Fibroblast of skin of scalp (primary cell): ENCODE measurements around the gene QPCT.
"Not testable (repeated sequence)": the region's sequence is repeated elsewhere in the genome, so short reads cannot be mapped to it uniquely, and the experiment has no call there.

Experiments
- DNase-seq: peaks from one replicate; pipeline ENCODE4 v3.0.0-alpha.2; 2013

Gene QPCT

DNA sequence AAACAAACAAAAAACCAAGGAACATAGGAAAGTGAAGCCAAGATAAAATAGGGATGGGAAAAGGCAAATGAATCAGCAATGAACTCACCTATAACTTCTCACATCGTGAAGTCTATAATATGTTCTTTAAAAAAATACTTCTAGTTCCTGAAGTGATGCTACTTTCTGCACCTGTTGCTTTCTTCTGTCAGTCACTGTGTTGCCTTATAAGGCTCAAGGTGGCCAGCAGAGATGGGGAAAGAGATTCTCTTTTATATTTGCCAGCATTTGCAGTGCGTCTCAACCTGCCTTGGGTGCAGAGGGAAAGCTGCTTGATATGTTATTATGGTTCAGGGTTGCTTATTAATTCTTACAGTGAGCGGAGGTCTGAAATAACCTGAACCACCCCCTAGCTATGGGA is 14.0 kb downstream of the QPCT start:
- no peak for DNase-seq

DNA sequence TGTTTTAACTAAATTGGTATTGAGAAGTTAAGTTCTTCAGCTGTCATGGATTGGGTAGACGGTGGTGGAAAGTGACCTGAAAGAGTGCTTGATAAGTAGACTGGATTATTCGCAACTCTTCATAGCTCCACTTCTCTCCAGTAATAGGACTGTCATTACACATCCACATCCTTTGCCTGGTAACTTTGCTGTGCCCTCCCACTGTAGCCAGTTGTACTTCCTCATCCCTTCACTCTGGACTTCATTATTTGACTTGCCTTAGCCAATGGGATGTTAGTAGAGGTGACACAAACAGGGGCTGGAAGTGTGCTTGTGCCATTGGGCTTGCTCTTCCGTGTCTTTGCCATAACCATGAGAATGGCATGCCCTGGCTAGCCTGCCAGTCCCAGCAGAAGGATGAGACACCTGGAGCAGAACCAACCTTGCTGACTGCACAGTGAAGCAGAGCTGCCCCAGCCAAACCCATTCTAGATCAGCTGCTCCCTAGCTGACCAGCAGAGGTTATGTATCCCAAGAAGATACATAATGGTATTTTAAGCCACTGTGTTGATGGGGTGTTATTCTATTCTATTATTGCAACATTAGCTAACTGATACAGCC is 16.9 kb downstream of the QPCT start:
- DNase-seq, result no peak

DNA sequence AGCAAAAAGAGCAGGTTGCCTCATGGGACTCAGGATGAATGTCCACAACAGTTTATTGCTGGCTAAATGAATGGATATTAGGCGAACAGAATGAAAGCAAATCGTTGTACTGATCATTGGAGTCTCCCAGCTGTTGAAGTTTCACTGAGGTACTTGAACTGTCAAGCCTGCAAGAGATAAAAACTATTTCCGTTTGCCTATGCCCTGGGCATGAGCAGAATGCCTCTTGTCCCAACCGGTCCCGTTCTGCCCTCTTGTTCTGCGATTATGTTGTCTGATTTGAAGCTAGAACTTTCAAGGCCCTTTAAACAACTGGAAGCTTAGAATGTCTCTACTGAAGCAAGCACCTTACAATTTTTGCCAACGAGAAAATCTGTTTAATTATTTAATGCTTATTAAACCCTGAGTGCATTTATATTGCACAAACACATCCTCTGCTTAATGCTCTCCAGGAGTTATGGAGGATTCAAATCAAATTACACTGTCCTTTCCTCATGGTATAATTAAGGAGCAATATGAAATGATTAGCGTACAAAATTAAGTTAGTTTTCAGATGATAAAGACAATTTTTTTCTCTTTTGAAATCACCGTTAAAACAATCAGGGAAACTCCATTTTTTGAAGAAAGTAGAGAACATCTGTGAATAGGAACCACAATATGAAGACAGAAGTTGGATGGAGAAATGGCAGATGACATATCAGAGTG is 17.7 kb downstream of the QPCT start:
- DNase-seq, result no peak

DNA sequence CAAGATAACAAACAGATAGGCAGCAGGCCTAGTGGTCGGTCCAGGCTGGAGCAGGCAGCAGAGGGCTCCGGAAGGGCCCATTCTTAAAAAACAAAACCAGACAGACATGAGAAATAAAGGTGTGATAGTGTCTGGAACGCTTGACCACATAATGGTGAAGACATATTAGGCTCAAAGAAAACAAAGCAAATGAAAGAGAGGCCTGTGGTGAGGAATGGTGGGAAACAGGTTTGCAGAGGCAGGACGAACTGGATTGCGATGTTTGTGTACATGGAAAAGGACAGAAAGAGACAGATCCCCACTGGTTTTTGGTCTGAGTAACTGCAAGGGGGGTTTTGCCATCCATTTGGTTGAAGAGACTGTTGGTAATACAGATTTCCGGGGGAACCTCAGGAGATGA is 19.9 kb downstream of the QPCT start:
- no peak for DNase-seq

DNA sequence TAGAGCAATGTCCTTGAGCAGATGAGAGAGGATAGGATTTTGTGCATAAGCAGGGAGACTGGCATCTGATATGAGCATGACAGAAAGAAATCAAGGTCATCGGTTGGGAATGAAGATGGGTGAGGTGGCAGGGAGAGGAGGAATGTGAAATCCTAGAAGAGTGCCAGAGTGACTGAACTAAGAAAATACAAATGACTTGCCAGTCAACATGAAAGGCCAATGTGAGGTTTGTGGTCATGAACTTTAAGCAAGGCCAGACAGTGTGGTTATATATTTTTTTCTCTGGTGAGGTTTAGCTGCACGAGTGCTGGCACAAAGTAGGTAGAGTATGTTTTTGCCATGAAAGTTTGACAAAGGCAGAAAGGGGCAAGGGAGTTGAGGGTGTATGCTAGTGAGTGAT is 21.2 kb downstream of the QPCT start:
- peak; percentile 37 for DNase-seq

DNA sequence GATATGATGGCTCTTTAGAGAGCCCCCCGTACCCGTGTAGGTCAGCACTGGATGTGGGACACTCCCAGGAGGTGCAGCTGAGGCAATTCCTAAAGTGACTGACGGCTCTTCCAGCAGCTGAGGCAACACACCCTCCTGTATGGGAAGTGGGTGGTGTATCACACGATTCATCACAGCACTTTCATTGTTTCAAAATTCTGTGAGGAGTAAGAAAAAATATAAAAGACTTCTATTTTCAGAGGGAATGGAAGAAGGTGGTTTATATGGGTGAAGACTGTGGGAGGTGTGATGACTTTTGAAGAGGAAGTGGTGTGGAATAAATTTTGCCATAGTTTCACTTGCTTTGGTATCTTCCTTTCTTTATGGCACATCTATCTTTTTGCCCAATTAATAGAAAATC is 22.3 kb downstream of the QPCT start:
- no peak for DNase-seq

DNA sequence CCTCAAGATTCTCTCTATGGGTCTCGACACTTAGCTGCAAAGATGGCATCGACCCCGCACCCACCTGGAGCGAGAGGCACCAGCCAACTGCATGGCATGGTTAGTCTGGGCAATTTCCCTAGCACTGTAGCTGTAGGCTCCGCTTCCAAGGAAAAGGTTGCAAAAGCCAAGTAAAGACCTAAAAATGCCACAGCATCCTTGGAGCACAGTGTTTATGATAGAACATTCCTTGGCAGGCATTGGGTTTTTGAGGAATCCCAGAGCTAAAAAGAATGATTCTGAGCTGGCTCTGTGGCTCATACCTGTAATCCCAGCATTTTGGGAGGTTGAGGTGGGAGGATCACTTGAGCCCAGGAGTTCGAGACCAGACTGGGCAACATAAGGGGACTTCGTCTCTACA is 22.9 kb downstream of the QPCT start:
- no peak for DNase-seq

DNA sequence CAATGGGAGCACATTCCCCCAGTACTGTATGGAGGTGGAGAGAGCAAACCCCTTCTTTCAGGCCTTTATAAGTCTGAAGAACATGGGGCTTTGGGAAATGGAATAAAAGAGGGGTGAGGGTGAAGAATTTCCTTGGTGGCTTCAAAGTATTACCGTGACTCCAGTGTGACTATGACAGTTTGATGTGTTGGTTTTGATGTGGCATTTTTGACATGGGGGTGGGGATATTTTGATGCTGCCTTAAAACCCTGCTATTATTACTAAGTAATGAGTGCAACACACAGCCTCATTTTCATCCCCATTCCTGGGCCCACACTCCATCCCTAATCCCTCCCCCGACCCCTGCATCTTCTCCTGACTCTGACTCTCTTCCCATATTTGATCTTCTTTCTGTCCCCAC is 23.6 kb downstream of the QPCT start:
- no peak for DNase-seq

DNA sequence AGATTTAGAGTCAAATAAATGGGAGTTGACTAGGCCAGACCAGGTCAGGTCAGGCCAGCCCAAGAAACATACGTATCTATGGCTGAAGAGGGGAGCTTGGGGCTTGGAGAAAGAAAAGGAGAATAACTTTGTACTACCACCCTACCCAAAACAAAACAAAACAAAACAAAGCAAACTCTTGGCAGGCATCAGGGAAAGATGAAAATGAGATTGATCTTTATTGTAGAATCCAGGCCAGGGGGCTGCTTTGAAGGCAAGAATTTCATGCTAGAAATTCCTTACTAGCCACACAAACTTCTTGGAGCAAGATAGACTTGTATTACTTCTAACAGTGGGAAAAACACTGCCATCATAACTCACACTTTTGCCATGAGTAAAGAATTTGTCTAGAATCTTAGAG is 26.2 kb downstream of the QPCT start:
- no peak for DNase-seq

DNA sequence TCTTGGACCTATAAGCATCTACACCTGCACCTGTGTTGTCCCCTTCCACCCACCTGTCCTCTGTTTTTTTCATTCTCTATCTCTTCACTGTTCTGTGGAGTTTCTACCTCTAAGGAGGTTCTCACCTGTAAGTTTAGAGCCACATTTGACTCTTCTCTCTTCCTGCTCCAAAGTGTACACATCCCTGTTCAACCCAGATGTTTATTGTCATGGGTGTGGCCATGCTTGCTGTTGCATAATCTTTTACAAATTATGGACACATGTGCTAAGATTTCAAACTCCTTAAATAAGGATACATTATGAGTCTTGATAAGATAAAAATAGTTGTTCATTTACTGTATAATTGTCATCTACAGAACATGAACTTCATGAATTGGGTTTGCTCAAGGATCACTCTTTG is 27.6 kb downstream of the QPCT start:
- no peak for DNase-seq

DNA sequence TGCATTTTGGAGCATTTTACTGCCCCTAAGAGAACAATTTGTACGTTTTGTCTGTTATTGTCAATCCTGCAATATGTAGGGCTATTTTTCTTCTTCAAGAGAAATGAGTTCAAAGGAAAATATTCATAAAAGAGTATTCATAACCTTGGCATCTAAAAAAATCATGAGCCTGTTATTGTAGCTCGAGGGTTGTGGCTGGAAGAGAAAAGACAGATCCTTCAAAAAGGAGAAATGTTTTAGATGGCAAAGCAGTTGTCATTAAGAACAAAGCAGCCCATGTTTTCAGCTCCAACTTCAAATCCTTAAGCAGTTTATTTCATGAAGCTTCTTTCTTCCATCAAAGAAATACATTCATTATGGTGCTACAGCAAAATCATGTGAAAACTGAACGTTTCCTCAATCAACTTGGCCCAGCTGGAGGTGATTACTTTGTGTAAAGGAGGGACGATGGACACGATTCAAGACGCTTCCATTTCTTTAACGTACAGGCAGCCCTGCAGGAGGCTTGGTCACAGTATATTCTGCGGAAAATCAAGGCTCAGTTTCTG is 31.4 kb downstream of the QPCT start:
- no peak for DNase-seq

DNA sequence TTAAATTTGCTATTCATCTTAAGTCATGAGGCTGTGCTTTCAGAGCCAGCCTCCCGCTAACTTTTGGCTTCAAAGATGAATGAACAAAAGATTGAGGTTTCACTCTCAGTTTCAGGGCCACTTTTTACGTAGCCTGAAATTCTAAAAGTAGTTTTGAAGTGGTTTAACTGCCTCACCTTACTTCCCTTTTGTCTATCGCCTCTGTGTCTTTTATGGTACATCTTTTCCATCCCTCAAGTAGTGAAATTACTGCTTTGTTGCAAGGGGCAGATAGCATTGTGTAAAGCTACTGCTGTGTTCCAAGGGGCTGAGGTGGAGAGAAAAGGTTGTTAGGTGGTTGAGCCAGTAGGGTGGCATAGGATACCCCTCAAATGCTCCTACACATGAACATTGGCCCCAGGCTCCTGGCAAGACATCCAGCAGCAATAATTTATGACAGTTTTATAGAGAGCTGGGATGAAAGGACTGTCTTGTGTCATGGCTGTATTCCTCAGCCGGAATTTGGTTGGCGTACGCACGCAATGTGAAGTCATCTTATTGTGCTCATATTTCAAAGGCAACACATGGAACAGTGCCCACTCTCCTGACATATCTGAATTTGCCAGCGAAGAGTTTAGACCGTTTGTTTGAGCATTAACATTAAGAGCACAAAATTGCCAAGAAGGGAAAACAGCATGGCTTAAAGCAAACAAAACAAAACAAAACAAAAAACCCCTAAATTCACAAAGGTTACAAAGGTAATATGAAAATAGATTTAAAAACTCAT is 32.2 kb downstream of the QPCT start:
- DNase-seq, result peak; percentile 85

DNA sequence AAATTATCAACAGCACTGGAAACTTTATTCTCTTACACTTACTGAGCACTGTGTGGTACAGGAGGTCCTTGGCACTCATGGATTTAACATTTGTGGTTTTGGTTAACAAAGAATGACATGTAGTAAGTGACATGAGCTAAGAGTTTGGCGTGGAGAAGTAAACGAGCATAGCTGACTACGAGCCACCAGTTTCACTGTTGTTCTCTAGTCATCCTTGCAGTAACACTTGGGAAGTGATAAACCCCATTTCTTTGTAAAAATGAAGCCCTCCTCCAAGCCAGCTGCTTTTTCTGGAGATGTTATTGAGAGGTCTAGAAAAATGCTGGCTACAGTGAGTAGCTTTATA is 32.7 kb downstream of the QPCT start:
- DNase-seq, result peak; percentile 50

DNA sequence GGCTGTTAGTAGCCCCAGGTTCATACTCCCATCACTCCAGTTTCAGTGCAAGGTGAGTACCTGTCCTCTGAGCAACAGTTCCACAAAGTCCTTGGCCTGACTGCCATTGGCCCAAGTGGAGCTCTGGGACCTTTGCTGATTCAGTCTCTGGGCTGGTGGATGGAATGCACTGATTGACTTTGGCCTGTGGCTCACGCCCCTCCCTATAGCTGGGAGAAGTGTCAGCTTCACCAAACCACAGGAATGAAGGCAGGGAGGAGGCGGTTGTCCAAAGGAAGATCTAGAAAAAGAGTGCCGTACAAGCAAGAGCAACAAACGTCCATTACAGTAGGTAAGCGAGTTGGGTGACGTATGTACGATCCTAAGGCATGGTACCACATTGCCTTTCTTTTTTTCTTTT is 34.0 kb downstream of the QPCT start:
- DNase-seq, result peak; percentile 87

DNA sequence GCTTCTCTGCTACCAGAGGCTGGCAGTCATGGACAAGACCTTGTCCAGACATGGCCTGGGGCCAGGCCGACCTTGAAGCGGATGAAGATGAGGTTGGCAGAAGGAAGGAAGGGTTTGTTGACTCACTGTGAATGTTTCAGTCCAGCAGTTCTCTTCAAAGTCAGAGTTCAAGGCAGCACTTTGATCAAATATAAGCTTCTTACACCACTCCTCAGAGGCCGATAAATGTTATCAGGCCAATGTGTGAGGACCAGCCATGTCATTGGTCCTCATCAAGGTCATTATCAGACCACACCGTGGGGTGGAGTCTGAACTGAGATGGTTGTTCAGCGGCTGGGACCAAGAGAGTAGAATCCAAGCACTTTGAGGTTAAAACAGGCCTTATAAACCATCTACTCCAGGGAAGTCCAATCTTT is 35.5 kb downstream of the QPCT start:
- DNase-seq, result no peak

DNA sequence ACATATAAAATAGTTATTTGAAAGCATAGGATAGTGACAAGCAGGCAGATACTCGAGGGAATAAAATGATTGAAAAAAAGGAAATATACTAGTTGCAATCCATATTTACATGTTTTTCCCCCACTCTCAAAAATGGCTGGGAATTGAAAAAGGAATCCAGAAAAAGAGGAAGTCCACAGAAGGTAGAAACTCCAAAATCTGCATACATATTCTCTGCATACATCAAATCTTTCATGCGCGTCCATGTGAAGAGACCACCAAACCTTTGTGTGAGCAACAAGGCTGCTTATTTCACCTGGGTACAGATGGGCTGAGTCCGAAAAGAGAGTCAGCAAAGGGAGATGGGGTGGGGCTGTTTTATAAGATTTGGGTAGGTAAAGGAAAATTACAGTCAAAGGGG is 36.4 kb downstream of the QPCT start:
- DNase-seq, result not testable (repeated sequence)

DNA sequence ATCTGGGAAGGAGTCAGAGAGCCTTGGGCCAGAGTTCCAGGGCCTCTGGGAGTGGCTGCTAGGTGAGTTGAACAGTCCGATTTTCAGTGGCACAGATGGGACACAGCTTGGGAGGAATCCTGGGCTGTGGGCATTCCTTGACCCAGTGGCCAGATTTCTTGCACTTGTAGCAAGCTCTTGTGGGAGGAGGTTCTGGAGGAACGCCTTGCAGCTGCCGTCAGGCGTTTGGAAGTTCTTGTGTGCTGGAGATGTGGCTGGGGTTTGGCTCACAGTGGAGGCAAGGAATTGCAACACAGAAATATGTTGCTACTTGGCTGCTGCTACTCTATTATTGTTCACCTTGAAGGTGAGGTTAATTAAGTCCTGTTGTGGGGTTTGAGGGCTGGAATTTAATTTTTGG is 39.8 kb downstream of the QPCT start:
- not testable (repeated sequence) for DNase-seq

DNA sequence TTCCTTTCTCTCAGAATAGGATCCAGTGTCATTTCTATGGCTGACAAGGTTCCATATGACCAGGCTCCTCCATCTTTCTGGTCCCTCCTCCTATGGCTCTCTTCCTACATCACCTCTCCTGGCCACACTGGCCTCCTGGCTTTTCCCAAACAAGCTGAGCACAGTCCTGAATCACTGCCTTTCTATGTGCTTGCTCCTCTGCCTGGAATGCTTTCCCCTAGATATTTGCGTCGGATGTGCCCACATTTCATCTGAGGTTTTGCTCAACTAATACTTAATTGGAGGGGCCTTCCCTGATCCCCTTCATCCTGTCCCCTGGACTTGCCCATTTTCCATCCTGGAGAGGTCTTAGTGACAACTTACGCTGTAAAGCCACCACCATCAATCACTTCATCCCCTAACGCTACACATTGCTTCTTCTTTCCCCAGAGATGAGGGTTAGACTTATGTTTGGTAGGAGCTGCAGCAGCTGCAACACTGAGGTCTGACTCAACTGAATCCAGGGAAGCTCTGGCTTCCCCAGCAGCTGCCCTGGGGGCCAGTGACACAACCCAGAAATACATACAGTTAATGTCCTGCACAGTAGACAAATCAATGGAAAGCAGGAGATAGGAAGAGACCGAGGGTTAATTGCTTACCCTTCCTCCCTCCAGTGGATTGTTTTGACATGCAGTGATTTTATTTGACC is 42.9 kb downstream of the QPCT start:
- peak; percentile 66 for DNase-seq

DNA sequence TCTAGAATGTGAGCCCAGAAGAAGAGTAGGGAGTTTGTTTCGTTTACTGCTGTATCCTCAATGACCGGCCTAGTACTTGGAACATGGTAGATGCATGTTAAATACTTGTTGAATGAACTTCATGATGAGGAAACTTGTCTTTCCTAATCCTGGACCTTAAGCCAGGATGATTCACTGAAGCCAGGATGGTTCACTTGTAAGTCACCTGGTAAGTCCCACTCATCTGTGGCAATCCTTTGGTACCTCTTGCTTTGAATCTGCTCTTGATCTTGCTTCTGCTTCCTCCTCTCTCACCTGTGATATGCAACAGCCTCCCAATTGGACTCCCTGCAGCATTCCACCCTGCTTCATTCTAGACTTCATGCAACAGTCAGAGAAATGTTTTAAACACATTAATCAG is 43.6 kb downstream of the QPCT start:
- DNase-seq, result no peak

DNA sequence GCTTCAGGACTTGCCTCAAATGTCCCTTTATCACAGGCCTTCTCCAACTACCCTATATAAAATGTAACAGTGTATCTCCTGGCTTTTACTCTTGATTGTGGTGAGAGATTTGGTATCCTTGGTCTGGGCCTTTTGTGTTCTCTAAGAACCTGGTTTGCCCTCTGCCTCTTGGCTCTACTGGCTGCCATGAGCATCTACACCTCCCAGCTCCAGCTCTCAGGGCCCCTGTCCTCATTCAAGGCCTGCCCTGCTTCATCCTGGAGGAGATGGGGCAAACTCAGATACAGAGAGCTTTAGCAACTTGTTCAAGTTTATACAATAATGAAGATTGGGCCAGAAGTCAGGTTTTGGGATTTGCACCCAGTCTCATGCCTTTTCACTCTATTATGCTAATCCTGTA is 45.0 kb downstream of the QPCT start:
- no peak for DNase-seq

DNA sequence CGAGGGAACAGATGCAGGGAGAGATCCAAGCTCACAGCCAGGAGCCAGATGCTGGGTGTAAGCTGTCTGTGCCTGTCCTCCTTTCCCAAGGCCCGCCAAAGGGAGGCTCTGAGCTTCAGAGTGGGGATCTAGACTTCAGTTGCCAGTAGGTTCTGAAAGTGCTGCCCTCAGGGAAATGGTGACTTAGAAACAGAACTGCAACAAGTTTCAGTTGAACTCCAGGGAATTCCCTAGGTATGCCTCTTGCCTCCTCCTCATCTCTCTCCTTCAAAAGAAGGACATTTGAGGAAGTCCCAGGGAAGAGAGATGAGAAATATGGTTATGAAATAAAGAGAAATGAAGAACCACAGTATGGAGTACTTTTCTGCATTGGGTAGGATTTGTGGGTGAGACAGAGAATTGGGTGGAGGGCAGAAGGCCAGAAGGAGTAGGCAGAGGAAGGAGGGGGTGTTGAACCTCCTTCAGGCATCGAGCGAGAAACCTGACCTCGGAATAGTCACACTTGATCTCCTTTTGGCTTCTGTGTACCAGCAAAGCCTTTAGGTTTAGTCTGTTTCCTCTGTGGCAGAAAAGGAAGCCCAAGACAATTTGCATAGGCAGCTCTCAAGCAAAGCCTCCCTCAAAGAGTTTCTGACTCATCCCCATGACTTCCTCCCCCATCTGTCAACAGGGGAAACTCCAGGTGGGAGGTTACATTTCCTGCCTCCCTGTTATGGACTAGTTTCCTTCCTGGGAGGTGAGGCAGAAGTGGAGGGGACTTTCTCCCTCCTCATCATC is 45.7 kb downstream of the QPCT start:
- DNase-seq, result peak; percentile 69

DNA sequence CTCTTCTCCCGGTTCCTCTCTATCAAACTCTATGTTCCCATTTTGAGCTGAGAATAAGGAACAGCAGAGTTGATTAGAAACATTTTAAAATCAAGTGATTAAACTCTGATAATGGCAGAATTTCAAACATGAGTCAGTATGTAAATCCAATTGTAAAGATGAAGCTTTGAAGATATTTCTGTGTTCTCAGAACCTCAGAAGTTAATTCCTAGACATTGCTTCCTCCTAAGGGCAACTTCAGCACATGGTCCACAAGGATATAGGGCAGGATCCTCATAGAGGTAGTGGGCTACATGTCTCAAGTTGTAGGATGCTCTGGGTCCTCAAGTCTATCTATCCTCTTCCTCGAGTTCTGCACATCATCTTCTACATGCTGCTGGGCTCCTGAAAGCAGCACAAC is 46.3 kb downstream of the QPCT start:
- DNase-seq, result no peak
